ENCODE measurements around the gene MRPL38.
A peak's percentile ranks its signal among the peaks of the same experiment; 100 is the strongest.

MRPL38 gene

GRCh38 chr17:75917917-75918445 is 13.3 kb upstream of the MRPL38 start:
- DNase-seq: no peak

GRCh38 chr17:75917141-75917916 is 12.6 kb upstream of the MRPL38 start:
- DNase-seq: no peak

GRCh38 chr17:75915268-75915667 is 10.6 kb upstream of the MRPL38 start:
- DNase-seq: no peak

GRCh38 chr17:75914643-75915267 is 10.1 kb upstream of the MRPL38 start:
- no peak for DNase-seq

GRCh38 chr17:75913537-75914210 is 9.0 kb upstream of the MRPL38 start:
- no peak for DNase-seq

- no peak for DNase-seq
Measured at GRCh38 chr17:75910699-75911098, 6.0 kb upstream of the MRPL38 start.

- DNase-seq: no peak
Measured at GRCh38 chr17:75909812-75910274, 5.2 kb upstream of the MRPL38 start.

- DNase-seq: no peak
Measured at GRCh38 chr17:75909051-75909811, 4.5 kb upstream of the MRPL38 start.

GRCh38 chr17:75908201-75908600 is 3.5 kb upstream of the MRPL38 start:
- no peak for DNase-seq

GRCh38 chr17:75906143-75906884 is 1.6 kb upstream of the MRPL38 start:
- no peak for DNase-seq

- no peak for DNase-seq
Measured at GRCh38 chr17:75902406-75902805, 2.3 kb downstream of the MRPL38 start.

- DNase-seq: no peak
Measured at GRCh38 chr17:75901727-75902126, 3.0 kb downstream of the MRPL38 start.

GRCh38 chr17:75900691-75901533 is 3.8 kb downstream of the MRPL38 start:
- DNase-seq: no peak

- no peak for DNase-seq
Measured at GRCh38 chr17:75899767-75900468, 4.8 kb downstream of the MRPL38 start.

GRCh38 chr17:75899353-75899752 is 5.3 kb downstream of the MRPL38 start:
- DNase-seq: no peak

- no peak for DNase-seq
Measured at GRCh38 chr17:75898791-75899190, 5.9 kb downstream of the MRPL38 start.

- DNase-seq: no peak
Measured at GRCh38 chr17:75898065-75898464, 6.6 kb downstream of the MRPL38 start.

GRCh38 chr17:75897160-75898019 is 7.3 kb downstream of the MRPL38 start:
- DNase-seq: no peak

GRCh38 chr17:75896415-75897159 is 8.1 kb downstream of the MRPL38 start, which contains the start of gene TRIM65:
Gene TRIM65, minus strand, starts transcription at chr17:75896951. Its CDS starts 14 bp downstream, at chr17:75896937.
- DNase-seq: peak; percentile 81
